ENCODE results near the gene CGNL1.

- TF ChIP-seq, protein P1, sequence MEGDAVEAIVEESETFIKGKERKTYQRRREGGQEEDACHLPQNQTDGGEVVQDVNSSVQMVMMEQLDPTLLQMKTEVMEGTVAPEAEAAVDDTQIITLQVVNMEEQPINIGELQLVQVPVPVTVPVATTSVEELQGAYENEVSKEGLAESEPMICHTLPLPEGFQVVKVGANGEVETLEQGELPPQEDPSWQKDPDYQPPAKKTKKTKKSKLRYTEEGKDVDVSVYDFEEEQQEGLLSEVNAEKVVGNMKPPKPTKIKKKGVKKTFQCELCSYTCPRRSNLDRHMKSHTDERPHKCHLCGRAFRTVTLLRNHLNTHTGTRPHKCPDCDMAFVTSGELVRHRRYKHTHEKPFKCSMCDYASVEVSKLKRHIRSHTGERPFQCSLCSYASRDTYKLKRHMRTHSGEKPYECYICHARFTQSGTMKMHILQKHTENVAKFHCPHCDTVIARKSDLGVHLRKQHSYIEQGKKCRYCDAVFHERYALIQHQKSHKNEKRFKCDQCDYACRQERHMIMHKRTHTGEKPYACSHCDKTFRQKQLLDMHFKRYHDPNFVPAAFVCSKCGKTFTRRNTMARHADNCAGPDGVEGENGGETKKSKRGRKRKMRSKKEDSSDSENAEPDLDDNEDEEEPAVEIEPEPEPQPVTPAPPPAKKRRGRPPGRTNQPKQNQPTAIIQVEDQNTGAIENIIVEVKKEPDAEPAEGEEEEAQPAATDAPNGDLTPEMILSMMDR (IDR thresholded peaks at IDR 0.05), result no peak
- no peak for TF ChIP-seq POLR2A (IDR thresholded peaks at IDR 0.05)
Observed at GRCh38 chr15:57391537-57391936, 15.2 kb downstream of the CGNL1 start.

Data from upper lobe of left lung (tissue), 4 donors.